Glomerular endothelial cell (primary cell): ENCODE results near the gene KCNH3. TPM values are rescaled to one million over a fixed set of nuclear protein-coding genes. Genes with fewer than 3 reads are reported as not detected.
A peak's percentile ranks its signal among the peaks of the same experiment; 100 is the strongest.
"Not testable (repeated sequence)": the region's sequence is repeated elsewhere in the genome, so short reads cannot be mapped to it uniquely, and the experiment has no call there.

Experiments
- DNase-seq: peaks from one replicate; pipeline ENCODE4 v3.0.0-alpha.2; 2011; ENCODE audit warnings: low read depth, low spot score; ENCODE audit errors: extremely low read depth
- total RNA-seq: library from RNA; depleted of rRNA; stranded (reverse); fragments of >200 nt; gene quantifications from 2 replicates; pipeline ENCODE4 v1.2.3, GENCODE V29; 2015

The KCNH3 gene, protein sequence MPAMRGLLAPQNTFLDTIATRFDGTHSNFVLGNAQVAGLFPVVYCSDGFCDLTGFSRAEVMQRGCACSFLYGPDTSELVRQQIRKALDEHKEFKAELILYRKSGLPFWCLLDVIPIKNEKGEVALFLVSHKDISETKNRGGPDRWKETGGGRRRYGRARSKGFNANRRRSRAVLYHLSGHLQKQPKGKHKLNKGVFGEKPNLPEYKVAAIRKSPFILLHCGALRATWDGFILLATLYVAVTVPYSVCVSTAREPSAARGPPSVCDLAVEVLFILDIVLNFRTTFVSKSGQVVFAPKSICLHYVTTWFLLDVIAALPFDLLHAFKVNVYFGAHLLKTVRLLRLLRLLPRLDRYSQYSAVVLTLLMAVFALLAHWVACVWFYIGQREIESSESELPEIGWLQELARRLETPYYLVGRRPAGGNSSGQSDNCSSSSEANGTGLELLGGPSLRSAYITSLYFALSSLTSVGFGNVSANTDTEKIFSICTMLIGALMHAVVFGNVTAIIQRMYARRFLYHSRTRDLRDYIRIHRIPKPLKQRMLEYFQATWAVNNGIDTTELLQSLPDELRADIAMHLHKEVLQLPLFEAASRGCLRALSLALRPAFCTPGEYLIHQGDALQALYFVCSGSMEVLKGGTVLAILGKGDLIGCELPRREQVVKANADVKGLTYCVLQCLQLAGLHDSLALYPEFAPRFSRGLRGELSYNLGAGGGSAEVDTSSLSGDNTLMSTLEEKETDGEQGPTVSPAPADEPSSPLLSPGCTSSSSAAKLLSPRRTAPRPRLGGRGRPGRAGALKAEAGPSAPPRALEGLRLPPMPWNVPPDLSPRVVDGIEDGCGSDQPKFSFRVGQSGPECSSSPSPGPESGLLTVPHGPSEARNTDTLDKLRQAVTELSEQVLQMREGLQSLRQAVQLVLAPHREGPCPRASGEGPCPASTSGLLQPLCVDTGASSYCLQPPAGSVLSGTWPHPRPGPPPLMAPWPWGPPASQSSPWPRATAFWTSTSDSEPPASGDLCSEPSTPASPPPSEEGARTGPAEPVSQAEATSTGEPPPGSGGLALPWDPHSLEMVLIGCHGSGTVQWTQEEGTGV
- not detected in 2 replicates for total RNA-seq

DNA sequence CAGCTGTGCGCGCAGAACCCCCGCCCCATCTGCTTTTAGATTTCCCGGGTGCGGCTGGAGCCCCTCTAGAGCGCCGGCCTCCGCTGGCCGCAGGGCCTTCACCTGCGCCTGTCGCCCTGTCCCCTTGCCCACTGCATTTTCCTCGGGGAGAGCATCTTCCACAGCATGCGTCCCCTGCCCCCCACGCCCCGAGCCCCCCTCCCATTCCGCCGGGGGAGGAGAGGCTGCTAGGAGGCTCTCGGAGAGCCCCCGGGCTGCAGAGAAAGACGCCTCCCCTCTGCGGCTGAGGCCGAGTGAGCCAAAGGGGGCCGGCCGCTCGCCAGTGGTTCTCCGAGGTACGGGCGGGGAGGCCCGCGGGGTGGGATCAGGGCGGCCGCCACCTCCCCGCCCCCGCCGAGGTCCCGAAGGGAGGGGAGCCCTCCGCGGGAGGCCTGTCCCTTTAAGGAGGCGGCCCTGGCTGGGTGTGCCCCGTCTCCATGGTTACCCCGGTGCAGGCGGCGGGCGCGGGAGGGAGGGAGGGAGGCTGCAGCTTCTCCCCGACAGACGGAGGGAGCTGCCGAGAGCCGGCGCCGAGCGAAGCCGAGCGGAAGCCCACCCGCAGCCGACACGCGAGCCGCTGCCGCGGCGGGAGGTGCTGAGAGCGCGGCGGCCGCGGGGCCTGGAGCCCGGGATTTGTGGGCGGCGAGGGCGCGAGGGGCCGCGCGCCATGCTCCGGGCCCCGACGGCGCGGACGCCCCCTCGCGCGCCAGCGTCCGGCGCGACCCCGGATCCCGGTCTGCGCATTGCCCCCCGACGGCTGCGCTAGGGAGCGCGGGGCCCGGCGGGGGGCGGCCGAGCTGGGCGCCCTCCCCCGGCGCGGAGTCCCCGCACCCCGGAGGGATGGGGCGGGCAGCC lies at the start of gene KCNH3:
Gene KCNH3, plus strand, starts transcription at position 521 of the 894 bp plus-strand sequence. CDS start 387 bp downstream, outside the sequence.
- no peak for DNase-seq

DNA sequence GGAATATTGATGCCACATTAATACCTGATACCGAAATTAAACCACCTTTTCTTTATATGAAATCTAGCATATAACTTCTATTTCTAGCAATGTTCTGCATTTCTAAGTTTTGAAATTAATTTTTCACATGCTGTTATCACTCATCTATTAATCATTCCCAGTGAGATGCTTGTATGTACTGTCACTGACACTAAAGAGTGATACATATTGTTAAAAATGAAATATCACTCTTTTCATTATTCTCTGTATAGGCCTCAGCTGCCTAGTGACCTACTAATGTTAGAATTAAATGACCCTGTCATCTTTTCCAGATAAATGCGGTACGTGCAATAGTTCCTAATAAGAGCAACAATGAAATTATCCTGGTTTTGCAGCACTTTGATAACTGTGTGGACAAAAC lies 49.7 kb upstream of the KCNH3 start:
- DNase-seq = no peak

DNA sequence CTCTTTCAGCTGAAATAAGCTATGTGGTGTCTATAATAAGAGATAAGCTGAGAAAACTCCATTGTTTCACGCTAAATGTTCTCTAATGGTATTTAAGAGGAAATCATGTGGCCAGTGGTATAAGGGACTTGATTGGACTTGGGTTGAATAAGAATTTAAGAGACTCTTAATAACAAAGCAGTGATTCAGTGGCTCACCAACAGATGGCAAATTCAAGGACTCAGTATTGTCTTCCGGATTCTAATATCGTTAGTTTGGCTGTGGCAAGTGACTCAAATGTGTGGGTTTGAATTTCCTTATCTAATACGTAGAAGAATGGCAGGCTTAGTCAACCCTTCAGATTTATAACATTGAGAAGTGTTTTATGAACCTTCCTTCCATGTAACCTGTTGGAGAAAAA lies 49.1 kb upstream of the KCNH3 start:
- DNase-seq = peak; percentile 95

DNA sequence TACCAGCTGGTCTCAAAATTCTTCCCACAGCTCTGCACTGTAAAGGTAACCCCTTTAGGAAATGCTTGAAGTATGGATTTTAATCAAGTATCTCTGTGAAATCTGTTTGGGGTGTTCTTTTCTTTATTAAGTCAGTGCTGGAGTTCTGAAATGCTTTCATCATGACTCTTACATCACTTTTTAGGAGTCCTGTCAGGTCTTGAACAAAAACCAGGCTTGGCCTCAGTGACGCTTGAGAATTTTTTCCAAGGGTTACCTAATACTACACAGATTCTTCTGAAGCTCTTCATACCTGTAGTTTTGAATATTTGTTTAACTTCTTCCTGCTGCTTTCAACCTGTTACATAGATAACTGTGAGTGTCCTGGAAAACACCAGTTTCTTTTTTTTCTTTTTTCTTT lies 47.0 kb upstream of the KCNH3 start:
- no peak for DNase-seq

DNA sequence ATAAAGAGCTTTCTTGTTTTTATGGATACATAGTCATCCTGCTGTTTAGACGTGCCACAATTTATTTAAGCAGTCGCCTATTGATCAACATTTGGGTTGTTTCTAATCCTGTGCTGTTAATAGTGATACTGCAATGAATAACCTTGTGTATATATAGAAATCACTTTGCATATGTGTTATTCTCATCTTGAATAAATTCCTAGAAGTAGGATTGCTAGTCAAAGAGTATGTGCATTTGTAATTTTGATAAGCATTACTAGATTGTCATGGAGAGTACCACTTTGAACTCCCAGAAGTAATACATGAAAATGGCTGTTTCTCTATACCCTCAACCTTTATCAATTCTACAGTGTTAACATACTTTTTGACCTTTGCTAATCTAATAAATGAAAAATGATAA lies 44.9 kb upstream of the KCNH3 start:
- no peak for DNase-seq

DNA sequence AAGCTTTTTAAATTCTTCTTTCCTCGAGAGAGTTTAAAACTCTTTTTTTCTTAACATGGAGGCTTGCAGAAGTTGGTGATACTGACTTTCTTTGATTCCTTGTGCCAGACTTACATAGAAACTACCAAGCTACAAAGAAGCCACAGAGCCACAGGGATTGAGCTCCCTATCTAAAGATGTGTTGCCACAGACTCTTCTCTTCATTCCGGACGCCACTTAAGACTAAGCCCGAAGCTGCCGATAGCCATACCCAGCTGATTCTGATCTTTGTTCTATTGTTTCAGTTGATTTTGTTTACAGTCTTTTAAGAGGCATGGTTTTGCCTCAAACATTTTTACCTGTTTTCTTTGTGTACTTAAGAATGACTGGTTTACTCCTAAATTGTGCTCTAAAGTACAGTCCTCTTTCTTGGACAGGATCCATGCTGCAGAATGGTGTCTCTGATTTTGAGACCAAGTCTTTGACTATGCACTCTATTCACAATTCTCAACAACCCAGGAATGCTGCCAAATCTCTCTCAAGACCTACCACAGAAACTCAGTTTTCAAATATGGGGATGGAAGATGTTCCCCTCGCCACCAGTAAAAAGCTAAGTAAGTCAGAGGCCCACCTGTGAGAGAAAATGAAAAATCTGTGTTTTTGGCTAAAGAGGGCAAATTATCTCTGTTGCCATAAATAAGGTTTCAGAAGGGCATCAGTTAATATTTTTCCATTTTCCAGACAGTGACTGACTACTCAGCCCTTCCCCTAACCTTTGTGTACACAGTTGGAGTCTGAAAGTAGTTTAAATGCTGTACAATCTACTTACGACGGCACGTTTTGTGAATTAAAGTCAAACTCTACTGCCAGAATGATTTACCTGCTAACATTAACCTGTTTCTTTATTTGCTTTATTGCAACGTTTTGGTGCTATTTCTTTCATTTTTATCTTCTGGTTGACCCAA lies 42.1 kb upstream of the KCNH3 start:
- no peak for DNase-seq

DNA sequence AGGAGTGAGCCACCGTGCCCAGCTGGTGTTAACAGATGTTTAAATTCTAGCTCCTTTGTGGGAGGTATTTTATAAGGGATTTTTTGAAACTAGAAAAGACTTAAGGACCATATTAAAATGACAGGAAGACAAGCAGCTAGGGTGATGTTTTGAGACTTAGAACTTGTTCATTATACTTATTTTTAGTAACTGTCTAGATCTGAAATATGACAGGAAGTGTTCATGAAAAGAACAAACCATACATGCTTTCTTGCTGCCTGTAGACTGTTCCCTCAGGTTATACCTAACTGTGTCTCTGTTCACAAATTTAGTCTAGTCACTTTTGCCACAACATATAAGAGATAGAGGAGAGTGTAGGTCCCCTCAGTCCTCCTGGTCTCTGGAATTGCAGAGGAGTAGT lies 36.9 kb upstream of the KCNH3 start:
- no peak for DNase-seq

DNA sequence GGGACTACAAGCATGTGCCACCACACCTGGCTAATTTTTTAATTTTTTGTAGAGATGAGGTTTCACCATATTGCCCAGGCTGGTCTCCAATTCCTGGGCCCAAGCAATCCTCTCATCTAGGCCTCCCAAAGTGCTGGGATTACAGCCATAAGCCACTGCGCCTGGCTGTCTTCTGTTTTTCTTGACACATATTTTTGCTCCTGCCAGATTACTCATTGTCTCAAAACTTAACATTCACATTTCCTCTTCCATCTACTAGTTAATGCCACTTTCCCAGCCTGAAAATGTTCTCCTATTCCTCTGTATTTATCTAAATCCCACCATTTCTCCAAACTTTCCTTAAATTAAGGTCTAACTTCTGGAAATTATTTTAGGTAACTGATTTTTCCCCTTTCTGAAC lies 36.2 kb upstream of the KCNH3 start:
- DNase-seq = no peak

DNA sequence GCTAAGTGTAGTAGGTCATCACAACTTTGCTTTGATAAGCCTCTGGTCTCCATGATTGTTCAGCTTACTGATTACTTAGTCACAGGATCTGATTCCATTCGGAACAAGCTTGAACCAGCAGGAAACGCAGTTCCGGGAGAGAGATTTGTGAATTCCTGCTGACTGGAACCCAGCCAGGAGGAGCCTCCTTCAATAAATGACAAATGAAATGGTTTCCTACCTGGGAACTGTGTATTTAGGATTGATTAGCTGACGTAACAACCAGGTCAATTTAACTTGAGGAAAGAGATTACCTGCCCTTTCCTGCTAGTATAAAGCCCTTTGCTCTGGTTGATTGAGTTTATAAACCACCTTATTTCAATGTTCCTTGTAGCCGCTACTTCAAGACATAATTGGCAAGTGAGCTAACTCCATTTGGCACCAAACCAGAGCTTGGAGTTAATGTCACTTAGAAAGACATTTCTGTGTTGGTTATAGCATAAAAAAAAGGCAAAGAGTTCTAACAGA lies 35.1 kb upstream of the KCNH3 start:
- peak; percentile 96 for DNase-seq

DNA sequence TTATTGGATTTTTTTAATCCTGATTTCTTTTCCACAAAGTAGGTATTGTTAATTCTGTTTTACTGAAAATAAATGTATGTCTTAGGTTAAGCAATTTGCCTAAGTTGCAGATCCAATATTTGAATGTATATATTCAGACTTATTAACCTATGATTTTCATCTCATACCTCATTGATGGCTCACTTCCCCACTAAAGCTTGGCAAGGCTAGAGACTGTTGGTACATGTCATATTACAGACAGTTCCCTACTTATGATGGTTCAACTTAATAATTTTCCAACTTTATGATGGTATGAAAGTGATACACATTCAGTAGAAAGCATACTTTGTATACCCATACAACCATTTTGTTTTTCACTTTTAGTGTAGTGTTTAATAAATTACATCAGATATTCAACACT lies 33.2 kb upstream of the KCNH3 start:
- no peak for DNase-seq

DNA sequence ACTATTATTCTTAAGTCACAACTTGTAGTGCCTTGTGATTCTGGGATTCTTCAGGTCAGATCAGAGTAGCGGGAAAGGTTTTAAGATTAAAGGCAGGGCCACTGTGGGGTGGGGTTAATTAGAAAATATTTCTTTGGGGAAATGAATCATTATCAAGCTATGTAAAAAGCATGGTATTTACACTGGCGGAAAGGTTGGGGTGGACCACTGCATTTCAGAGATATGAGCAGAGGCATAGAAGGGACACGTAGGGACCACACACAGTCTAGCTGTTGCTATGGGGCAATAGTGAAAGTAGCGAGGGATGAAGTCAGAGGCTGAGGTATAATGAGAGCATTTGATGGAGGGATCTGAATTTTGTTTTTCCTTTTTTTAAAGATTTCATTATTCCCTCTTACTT lies 31.7 kb upstream of the KCNH3 start:
- DNase-seq = peak; percentile 85

DNA sequence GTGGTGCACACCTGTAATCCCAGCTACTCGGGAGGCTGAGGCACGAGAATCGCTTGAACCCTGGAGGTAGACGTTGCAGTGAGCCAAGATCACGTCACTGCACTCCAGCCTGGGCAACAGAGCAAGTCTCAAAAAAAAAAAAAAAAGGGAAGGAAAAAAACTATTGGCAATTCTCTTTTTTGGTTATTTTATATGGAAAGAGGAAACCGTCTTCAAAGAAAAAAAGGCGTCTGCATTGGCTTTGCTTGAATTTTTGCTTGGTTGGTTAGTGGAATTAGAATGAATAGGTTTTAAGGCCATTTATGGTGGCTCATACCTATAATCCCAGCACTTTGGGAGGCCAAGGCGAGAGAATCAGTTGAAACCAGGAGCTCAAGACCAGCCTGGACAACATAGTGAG lies 29.1 kb upstream of the KCNH3 start:
- DNase-seq = not testable (repeated sequence)

DNA sequence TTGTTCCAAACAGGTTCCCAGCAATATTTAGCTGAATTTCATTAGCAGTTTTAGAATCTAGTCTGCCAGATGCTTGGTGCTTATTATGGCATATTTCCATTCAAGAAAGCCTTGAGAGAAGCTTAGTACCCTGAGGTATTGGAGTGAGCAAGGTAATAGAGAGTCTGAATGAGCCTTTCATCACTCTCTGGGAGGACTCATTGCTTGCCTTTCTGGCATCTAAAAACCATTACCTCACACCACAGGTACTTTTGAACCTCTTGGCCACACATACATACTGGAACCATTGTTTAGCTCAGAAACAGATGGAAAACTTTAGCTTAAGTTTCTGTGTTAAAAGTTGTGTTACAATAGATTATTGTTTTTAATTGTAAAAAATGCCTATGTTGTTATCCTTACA lies 27.4 kb upstream of the KCNH3 start:
- no peak for DNase-seq

DNA sequence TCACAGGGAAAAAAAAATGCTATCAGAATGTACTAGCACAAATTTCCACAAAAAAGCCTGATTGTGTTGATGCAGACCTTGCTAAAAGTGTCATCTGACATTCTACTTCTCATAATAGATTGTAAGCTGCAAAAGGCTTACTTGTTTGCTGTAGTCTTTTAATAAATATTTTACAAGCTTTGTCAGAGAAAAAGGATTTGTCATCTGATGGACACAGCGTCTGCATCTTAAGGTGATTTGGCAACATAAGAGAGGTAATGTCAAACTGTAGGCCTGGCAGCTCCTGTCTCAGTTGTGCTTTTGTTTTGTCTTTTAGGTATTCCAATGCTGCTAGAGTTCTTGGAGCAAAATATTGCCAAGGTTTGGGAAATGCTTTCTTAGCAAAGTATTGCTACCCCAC lies 26.3 kb upstream of the KCNH3 start:
- no peak for DNase-seq

DNA sequence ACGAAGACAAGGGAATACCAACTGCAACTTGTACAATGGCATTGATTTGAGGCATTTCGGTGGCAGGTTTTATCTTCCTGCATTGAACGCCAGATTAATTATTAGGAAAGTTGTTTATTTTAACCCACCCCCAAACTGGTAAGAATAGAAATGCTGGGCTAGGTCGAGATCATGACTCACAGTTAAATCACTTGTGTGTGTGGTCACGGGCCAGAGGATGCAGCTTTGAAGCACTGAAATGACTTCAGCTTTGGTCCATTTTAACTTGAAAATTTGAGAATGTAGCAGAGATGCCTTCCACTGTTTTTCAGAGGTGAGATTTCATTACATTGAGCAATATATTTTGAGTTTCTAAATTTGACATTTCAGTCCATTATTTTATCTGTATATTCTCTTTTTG lies 23.6 kb upstream of the KCNH3 start:
- no peak for DNase-seq

DNA sequence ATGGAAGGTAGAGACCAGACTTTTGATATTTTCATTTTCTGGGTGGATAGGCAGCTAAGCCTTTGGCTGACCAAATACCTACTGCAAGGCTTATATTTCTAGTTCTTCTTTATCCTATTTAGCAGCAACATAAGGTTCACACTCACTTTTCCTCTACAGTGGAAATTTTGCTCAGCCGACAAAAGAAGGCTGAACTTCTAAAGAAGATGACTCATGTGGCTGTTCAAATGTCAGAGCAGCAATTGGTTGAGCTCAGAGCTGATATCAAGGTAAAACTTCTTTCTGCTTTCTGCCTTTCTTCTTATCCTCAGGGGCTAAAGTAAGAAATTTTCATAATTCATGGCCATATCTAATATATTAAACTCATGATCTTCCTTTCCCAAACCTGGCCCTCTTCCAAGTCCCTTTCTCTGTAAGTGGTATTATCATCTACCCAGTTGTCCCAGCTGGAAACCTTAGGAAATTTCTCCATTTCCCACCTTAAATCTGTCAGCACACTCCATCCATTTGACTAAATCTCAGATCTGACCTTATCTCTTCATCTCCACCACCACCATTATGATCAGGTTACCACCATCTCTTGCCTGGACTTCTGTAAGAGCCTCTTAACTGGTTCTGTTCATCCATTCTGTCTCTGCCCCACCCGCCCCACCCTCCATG lies 19.8 kb upstream of the KCNH3 start:
- no peak for DNase-seq

DNA sequence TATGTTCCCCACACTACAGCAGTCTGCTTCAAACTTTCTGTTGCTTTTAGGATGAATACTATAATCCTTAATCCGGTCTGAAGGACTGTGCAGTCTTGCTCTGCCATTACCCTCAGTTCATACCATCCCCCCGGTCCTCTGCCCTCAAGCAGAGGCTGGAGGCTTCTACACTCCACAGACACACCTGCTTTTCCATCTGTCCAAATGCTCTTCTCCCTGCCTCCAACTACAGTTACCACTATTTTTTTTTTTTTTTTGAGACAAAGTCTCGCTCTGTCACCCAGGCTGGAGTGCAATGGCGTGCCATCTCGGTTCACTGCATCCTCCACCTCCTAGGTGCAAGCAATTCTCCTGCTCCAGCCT lies 19.3 kb upstream of the KCNH3 start:
- no peak for DNase-seq

DNA sequence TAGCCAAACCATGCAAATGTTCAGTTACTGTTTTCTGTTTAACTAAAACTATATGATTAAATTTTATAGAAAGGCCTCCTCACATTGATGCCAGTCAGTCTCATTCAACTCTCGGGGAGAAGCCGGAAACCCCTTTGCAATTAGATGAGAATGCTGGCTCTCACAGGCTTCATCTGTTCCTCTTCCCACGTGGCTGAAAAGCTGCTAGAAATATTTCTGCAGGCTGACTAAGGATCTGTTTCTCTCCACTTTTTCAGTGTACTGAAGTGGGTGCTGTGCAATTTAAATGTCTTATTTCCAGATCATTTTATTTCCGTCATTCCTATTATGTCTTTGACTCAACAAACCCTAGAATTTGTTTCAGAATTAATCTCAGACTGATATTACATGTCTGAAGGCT lies 17.4 kb upstream of the KCNH3 start:
- DNase-seq = no peak
